Esophagus muscularis mucosa (tissue), 4 donors: ENCODE measurements around the gene NCF4.

Experiments
- EP300 ChIP-seq: sonication (generic); formaldehyde crosslinking; IDR thresholded peaks from one replicate; pipeline ENCODE4 v1.6.1; 2017; ENCODE audit warnings: antibody characterized with exemption
- POLR2A ChIP-seq: fragments of 450-650 bp; IDR thresholded peaks from one replicate; pipeline ENCODE4 v1.6.1; 2017; ENCODE audit warnings: antibody characterized with exemption, moderate library complexity, mild to moderate bottlenecking, low read depth
- POLR2AphosphoS5 ChIP-seq, 2 donors: sonication (generic); formaldehyde crosslinking; IDR thresholded peaks; one replicate each; pipeline ENCODE4 v1.6.1; 2017; ENCODE audit warnings: antibody characterized with exemption in 2 of 2
- TF ChIP-seq, protein P1 (sequence below), 3 experiments: fragments of 200-600 bp in 2 of 3; fragments of 450-650 bp in 1 of 3; sonication (generic) in 2 of 3; IDR thresholded peaks; one replicate each; pipeline ENCODE4 v1.5.1; 2017 to 2019; ENCODE audit warnings: antibody characterized with exemption in 3 of 3, mild to moderate bottlenecking in 2 of 3, moderate library complexity in 1 of 3

DNA sequence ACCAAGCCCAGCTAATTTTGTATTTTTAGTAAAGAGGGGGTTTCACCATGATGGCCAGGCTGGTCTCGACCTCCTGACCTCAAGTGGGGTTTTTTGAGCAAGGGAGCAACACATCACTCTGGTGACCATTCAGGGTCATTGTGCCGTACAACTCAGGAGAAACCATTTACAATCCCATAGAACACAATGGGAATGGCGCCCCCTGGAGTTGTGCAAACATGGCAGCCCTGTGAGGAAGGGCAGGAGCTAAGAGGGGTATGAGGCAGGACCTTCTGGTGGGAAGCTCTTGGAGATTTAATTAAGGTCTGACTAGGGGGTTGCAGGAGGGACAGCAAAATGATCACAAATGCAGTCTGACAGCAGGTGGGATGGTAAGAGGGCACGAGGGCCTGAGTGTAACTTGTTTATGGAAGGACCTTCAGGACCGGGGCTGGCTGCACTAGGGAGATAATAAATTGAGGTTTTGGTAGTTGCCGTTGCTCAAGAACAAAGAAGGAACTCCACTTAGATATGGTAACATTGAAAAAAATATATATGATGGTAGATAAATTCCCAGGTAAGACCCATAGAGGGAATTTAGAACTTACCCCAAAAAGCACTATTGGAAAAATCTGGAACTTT, 43.6 kb downstream of the NCF4 start:
- TF ChIP-seq, protein P1, sequence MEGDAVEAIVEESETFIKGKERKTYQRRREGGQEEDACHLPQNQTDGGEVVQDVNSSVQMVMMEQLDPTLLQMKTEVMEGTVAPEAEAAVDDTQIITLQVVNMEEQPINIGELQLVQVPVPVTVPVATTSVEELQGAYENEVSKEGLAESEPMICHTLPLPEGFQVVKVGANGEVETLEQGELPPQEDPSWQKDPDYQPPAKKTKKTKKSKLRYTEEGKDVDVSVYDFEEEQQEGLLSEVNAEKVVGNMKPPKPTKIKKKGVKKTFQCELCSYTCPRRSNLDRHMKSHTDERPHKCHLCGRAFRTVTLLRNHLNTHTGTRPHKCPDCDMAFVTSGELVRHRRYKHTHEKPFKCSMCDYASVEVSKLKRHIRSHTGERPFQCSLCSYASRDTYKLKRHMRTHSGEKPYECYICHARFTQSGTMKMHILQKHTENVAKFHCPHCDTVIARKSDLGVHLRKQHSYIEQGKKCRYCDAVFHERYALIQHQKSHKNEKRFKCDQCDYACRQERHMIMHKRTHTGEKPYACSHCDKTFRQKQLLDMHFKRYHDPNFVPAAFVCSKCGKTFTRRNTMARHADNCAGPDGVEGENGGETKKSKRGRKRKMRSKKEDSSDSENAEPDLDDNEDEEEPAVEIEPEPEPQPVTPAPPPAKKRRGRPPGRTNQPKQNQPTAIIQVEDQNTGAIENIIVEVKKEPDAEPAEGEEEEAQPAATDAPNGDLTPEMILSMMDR (IDR thresholded peaks at IDR 0.05) = no peak
- no peak for TF ChIP-seq POLR2AphosphoS5 (IDR thresholded peaks at IDR 0.05)
- TF ChIP-seq POLR2A = no peak
- TF ChIP-seq EP300 = no peak
